Esophagus muscularis mucosa (tissue), 4 donors: ENCODE data around the gene WNT1.

Experiments used
- CTCF ChIP-seq, 3 experiments: fragments of 200-600 bp in 2 of 3; fragments of 450-650 bp in 1 of 3; sonication (generic) in 2 of 3; IDR thresholded peaks; one replicate each; pipeline ENCODE4 v1.5.1; 2017 to 2019; ENCODE audit warnings: antibody characterized with exemption in 3 of 3, mild to moderate bottlenecking in 2 of 3, moderate library complexity in 1 of 3
- EP300 ChIP-seq: sonication (generic); formaldehyde crosslinking; IDR thresholded peaks from one replicate; pipeline ENCODE4 v1.6.1; 2017; ENCODE audit warnings: antibody characterized with exemption
- POLR2A ChIP-seq: fragments of 450-650 bp; IDR thresholded peaks from one replicate; pipeline ENCODE4 v1.6.1; 2017; ENCODE audit warnings: antibody characterized with exemption, moderate library complexity, mild to moderate bottlenecking, low read depth
- POLR2AphosphoS5 ChIP-seq, 2 donors: sonication (generic); formaldehyde crosslinking; IDR thresholded peaks; one replicate each; pipeline ENCODE4 v1.6.1; 2017; ENCODE audit warnings: antibody characterized with exemption in 2 of 2

DNA sequence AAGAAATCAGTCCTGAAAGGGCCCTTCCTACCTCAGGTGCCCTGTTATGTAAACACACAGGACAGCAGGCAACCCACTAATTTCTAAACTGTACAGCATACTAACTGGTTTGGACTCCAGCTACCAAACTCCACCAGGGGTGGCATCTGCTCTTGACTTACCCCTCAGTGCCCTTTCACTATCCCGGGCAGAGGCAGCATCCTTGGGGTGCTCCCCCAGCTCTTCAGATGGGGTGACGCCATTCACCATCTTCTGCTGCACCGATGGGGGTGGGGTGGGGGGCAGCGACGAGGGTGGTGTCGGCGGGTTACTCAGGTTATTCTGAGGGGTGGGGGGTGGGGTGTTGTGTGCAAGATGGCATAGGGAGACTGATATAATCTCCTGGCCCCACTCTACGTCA, 52.0 kb downstream of the WNT1 start:
- TF ChIP-seq CTCF (IDR thresholded peaks at IDR 0.05) (no peak), POLR2A (no peak), EP300 (no peak), POLR2AphosphoS5 (IDR thresholded peaks at IDR 0.05) (no peak)
